ENCODE measurements around the gene CASP2.

The CASP2 gene

DNA sequence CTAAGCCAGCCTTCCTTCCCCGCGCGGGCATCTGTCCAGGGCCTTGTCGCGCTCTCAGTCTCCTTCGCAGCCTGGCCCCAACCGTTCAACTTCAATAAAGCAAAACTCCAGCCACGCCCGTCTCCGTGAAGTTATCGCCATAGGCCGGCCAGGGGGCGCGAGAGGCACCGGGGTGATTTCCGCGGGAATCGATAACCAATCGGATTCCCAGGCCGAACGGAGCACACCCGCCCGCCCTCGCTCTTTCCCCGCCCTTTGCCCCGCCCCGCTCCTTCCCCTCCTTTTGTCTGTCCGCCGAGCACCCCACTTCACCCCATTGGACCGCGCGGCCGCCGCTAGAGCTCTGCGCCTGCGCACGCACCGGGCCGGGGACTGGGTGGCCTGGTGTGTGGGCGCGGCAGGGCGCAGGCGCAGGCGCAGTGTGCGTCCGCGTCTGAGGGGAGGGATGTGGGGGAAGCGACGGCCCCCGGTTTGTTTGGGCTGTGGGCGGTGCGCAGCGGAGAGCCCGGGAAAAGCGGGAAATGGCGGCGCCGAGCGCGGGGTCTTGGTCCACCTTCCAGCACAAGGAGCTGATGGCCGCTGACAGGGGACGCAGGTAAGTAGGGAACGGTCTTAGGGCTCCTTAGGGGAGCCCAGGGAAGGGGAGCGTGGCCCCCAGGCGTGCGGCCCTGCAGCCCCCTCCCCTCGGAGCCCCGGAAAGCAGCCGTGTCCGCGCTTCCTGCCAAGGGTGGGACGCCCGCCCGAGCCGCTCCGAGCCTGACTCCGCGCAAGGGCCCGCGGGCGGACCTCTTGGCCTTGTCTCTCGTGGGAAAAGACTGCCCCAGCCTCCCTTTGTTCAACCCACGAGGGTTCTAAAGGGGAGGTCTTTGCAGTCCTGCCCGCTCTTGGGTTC, at the start of gene CASP2:
Gene CASP2, plus strand, starts transcription at position 417 of the 892 bp plus-strand sequence. Its CDS starts 105 bp downstream, at position 522.
- in situ Hi-C loops (cut with HindIII; ENCODE audit: low sequenced_read_pairs): no loop called here
- peak within 1 kb of the TSS; percentile 92 for H3K4me3 ChIP-seq (ENCODE audit: low read depth, low read length)
- peak; percentile 27 for TF ChIP-seq CTCF (IDR thresholded peaks at IDR 0.05; ENCODE audit: low read depth, low read length, missing control alignments)
- DNase-seq (ENCODE audit: low read depth): peak; percentile 88

- in situ Hi-C loops (cut with HindIII; ENCODE audit: low sequenced_read_pairs): no loop called here
- no peak overlapping the region for H3K4me3 ChIP-seq (ENCODE audit: low read depth, low read length)
- DNase-seq (ENCODE audit: low read depth): no peak
- TF ChIP-seq CTCF (IDR thresholded peaks at IDR 0.05; ENCODE audit: low read depth, low read length, missing control alignments): no peak
These were observed 48.3 kb upstream of the CASP2 start for GRCh38 chr7:143239813-143240212.

- in situ Hi-C loops (cut with HindIII; ENCODE audit: low sequenced_read_pairs): no loop called here
- H3K4me3 ChIP-seq (ENCODE audit: low read depth, low read length): no peak overlapping the region
- peak; percentile 93 for TF ChIP-seq CTCF (IDR thresholded peaks at IDR 0.05; ENCODE audit: low read depth, low read length, missing control alignments)
- peak; percentile 79 for DNase-seq (ENCODE audit: low read depth)
These were observed 47.6 kb upstream of the CASP2 start for GRCh38 chr7:143240291-143241168.

GRCh38 chr7:143242306-143242705, 45.8 kb upstream of the CASP2 start:
- in situ Hi-C loops (cut with HindIII; ENCODE audit: low sequenced_read_pairs): no loop called here
- DNase-seq (ENCODE audit: low read depth): no peak
- TF ChIP-seq CTCF (IDR thresholded peaks at IDR 0.05; ENCODE audit: low read depth, low read length, missing control alignments): no peak
- no peak overlapping the region for H3K4me3 ChIP-seq (ENCODE audit: low read depth, low read length)

- no peak overlapping the region for H3K4me3 ChIP-seq (ENCODE audit: low read depth, low read length)
- no peak for DNase-seq (ENCODE audit: low read depth)
- TF ChIP-seq CTCF (IDR thresholded peaks at IDR 0.05; ENCODE audit: low read depth, low read length, missing control alignments): no peak
- in situ Hi-C loops (cut with HindIII; ENCODE audit: low sequenced_read_pairs): no loop called here
These were observed 45.0 kb upstream of the CASP2 start for GRCh38 chr7:143243111-143243510.

DNA sequence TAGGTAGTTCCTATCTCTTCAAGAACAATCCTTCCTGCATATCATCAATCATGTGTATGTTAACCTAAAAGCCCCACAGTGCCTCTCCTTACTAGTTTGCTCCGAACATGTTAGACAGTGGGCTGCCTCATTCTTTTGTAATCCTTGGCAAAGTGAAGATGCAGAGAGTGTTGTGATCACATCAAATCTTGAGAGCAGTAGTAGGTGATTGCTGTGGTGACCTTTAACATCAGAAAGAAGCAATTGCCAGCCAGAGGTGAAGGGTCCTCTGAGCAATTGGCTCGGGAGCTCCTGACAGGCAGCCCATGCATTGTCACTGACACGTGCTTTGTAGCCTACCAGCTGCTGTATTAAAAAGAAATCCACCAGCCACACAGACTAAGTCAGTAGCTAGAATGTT, 44.5 kb upstream of the CASP2 start:
- DNase-seq (ENCODE audit: low read depth): no peak
- in situ Hi-C loops (cut with HindIII; ENCODE audit: low sequenced_read_pairs): no loop called here

More for the DNA sequence above, 44.5 kb upstream of the CASP2 start:
- no peak overlapping the region for H3K4me3 ChIP-seq (ENCODE audit: low read depth, low read length)
- TF ChIP-seq CTCF (IDR thresholded peaks at IDR 0.05; ENCODE audit: low read depth, low read length, missing control alignments): no peak
